WTC11 (cell line): ENCODE measurements around the gene PIEZO1. TPM values are rescaled to one million over a fixed set of nuclear protein-coding genes. Genes with fewer than 3 reads are reported as not detected.

Experiments
- ATAC-seq: fragments of 200-7000 bp; cut with Tn5 transposase; 2 replicates; pipeline ENCODE4 v1.10.0; 2021; ENCODE audit warnings: mild to moderate bottlenecking, moderate library complexity
- CTCF ChIA-PET: fragments of 300-600 bp; sonication (Branson Sonifier 250); formaldehyde crosslinking; loops from one replicate; lab custom pipeline; 2021; ENCODE audit warnings: antibody characterized with exemption; lab: Charles Lee
- POLR2A ChIA-PET: fragments of 350-600 bp; sonication (Branson Sonifier 250); formaldehyde crosslinking; loops from one replicate; lab custom pipeline; 2021; ENCODE audit warnings: antibody characterized with exemption; lab: Charles Lee
- DNase-seq: peaks from one replicate; pipeline ENCODE4 v3.0.0; 2021; ENCODE audit warnings: low spot score
- H3K27ac Mint-ChIP-seq: 2 replicates; pipeline ENCODE4 v1.8.0; 2021; ENCODE audit warnings: mixed read lengths
- H3K27me3 Mint-ChIP-seq: 2 replicates; pipeline ENCODE4 v1.8.0; 2021; ENCODE audit warnings: low read depth, mild to moderate bottlenecking, moderate library complexity, mixed read lengths
- H3K36me3 Mint-ChIP-seq: 2 replicates; pipeline ENCODE4 v1.8.0; 2021; ENCODE audit warnings: mixed read lengths
- H3K4me1 Mint-ChIP-seq: 2 replicates; pipeline ENCODE4 v1.8.0; 2022; ENCODE audit warnings: mixed read lengths
- H3K4me3 Mint-ChIP-seq: 2 replicates; pipeline ENCODE4 v1.8.0; 2021; ENCODE audit warnings: mild to moderate bottlenecking, moderate library complexity, mixed read lengths
- H3K9me3 Mint-ChIP-seq: 2 replicates; pipeline ENCODE4 v1.8.0; 2021; ENCODE audit warnings: mixed read lengths
- AFF4 ChIP-seq: sonication (generic); formaldehyde crosslinking; IDR thresholded peaks from 2 replicates; pipeline ENCODE4 v1.8.1; 2023; ENCODE audit warnings: mild to moderate bottlenecking, missing genetic modification reagents, borderline replicate concordance
- ATF3 ChIP-seq: sonication (generic); formaldehyde crosslinking; conservative IDR thresholded peaks from 2 replicates; pipeline ENCODE4 v1.8.1; 2022; ENCODE audit warnings: mild to moderate bottlenecking, missing genetic modification reagents
- E2F4 ChIP-seq: sonication (generic); formaldehyde crosslinking; IDR thresholded peaks from 2 replicates; pipeline ENCODE4 v1.8.1; 2022; ENCODE audit warnings: low read depth, mild to moderate bottlenecking, moderate library complexity, missing genetic modification reagents, borderline replicate concordance
- FOXJ3 ChIP-seq: sonication (generic); formaldehyde crosslinking; IDR thresholded peaks from 2 replicates; pipeline ENCODE4 v1.9.0; 2021; ENCODE audit warnings: missing genetic modification reagents, mild to moderate bottlenecking, borderline replicate concordance
- MXD4 ChIP-seq: fragments of 250-450 bp; sonication (Bioruptor Pico); IDR thresholded peaks from 2 replicates; pipeline ENCODE4 v1.8.0; 2021; ENCODE audit warnings: mild to moderate bottlenecking, moderate library complexity, borderline replicate concordance
- NR2C2 ChIP-seq: sonication (generic); formaldehyde crosslinking; IDR thresholded peaks from 2 replicates; pipeline ENCODE4 v1.8.0; 2022; ENCODE audit warnings: mild to moderate bottlenecking, missing genetic modification reagents
- NR3C1 ChIP-seq: sonication (generic); formaldehyde crosslinking; conservative IDR thresholded peaks from 2 replicates; pipeline ENCODE4 v1.8.1; 2023; ENCODE audit warnings: low read depth, mild to moderate bottlenecking, missing genetic modification reagents
- OVOL2 ChIP-seq: fragments of 250-450 bp; sonication (Bioruptor Pico); IDR thresholded peaks from 2 replicates; pipeline ENCODE4 v1.9.0; 2021; ENCODE audit warnings: mild to moderate bottlenecking, borderline replicate concordance
- STAT6 ChIP-seq: sonication (generic); formaldehyde crosslinking; conservative IDR thresholded peaks from 2 replicates; pipeline ENCODE4 v1.8.1; 2023; ENCODE audit warnings: mild to moderate bottlenecking, low read depth, missing genetic modification reagents, moderate library complexity
- TEAD1 ChIP-seq: sonication (generic); formaldehyde crosslinking; IDR thresholded peaks from 2 replicates; pipeline ENCODE4 v1.8.0; 2022; ENCODE audit warnings: mild to moderate bottlenecking, missing genetic modification reagents
- TEAD4 ChIP-seq: sonication (generic); formaldehyde crosslinking; IDR thresholded peaks from 2 replicates; pipeline ENCODE4 v1.8.0; 2022; ENCODE audit warnings: mild to moderate bottlenecking, missing genetic modification reagents
- TP53 ChIP-seq: sonication (generic); formaldehyde crosslinking; IDR thresholded peaks from 2 replicates; pipeline ENCODE4 v1.8.1; 2023; ENCODE audit warnings: mild to moderate bottlenecking, missing genetic modification reagents
- ZBTB21 ChIP-seq: sonication (generic); formaldehyde crosslinking; IDR thresholded peaks from 2 replicates; pipeline ENCODE4 v1.8.1; 2023; ENCODE audit warnings: mild to moderate bottlenecking, missing genetic modification reagents, borderline replicate concordance
- ZNF317 ChIP-seq: sonication (generic); formaldehyde crosslinking; IDR thresholded peaks from 2 replicates; pipeline ENCODE4 v1.8.1; 2023; ENCODE audit warnings: low read depth, mild to moderate bottlenecking, moderate library complexity, missing genetic modification reagents, borderline replicate concordance
- total RNA-seq: library from RNA; stranded (reverse); gene quantifications from 3 replicates; pipeline ENCODE4 v1.2.3, GENCODE V29; 2021
- TF ChIP-seq, protein P1 (sequence below): fragments of 250-450 bp; sonication (Bioruptor Pico); IDR thresholded peaks from 2 replicates; pipeline ENCODE4 v2.1.2; 2022; ENCODE audit warnings: mild to moderate bottlenecking, moderate library complexity
- TF ChIP-seq, protein P2 (sequence below): fragments of 250-450 bp; sonication (Bioruptor Pico); IDR thresholded peaks from 2 replicates; pipeline ENCODE4 v1.9.0; 2021; ENCODE audit warnings: moderate library complexity, mild to moderate bottlenecking, inconsistent platforms, borderline replicate concordance
- TF ChIP-seq, protein P3 (sequence below): sonication (generic); formaldehyde crosslinking; IDR thresholded peaks from 2 replicates; pipeline ENCODE4 v1.8.1; 2022; ENCODE audit warnings: mild to moderate bottlenecking, missing genetic modification reagents, moderate library complexity, borderline replicate concordance
- TF ChIP-seq, protein P4 (sequence below): sonication (generic); formaldehyde crosslinking; IDR thresholded peaks from 2 replicates; pipeline ENCODE4 v1.8.0; 2022; ENCODE audit warnings: mild to moderate bottlenecking, missing genetic modification reagents
- TF ChIP-seq, protein P5 (sequence below): sonication (generic); formaldehyde crosslinking; IDR thresholded peaks from 2 replicates; pipeline ENCODE4 v1.8.0; 2023; ENCODE audit warnings: mild to moderate bottlenecking, missing genetic modification reagents

PIEZO1 gene
- total RNA-seq, 1 experiment from 2014 or later = 71.3 TPM

DNA sequence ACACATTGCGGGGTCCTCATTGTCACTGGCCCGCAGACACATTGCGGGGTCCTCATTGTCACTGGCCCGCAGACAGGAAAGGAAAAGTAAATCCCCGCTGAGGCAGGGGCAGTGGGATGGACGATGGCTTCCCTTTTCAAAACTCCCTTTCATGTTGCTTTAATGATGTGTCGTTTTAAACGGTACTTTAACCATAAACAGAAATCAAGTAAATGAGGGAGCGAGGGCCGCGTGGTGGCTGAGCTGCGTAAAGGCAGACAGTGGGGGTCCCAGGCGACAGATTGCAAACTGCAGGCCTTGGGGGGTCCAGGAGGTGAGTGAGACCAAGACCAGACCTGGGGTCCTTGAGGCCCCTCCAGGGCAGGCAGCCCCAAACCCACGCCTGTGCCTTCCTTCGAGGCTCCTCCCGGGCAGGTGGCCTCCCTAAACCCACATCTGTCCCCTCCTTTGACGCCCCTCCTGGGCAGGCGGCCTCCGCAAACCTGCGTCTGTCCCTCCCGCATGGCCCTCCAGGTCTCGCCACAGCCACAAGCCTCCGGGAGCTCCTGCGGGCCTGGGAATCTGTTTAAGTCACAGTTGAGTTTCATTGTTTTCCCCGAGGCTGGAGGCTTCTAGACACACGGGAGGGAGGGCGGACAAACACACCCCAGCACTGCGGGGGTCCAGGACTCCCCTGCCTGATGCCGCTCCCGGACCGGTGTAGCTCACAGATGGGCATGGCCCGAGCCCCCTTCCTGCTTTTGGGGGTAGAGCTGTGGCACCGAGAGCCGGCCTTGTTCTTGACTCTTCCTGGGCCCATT is 7.3 kb downstream of the PIEZO1 start (continued):
- no peak for TF ChIP-seq E2F4 (CRISPR knock-in tag)
- TF ChIP-seq, protein P1, sequence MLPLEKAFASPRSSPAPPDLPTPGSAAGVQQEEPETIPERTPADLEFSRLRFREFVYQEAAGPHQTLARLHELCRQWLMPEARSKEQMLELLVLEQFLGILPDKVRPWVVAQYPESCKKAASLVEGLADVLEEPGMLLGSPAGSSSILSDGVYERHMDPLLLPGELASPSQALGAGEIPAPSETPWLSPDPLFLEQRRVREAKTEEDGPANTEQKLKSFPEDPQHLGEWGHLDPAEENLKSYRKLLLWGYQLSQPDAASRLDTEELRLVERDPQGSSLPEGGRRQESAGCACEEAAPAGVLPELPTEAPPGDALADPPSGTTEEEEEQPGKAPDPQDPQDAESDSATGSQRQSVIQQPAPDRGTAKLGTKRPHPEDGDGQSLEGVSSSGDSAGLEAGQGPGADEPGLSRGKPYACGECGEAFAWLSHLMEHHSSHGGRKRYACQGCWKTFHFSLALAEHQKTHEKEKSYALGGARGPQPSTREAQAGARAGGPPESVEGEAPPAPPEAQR (CRISPR knock-in tag) = no peak
- TF ChIP-seq OVOL2 = no peak
- TF ChIP-seq, protein P2, sequence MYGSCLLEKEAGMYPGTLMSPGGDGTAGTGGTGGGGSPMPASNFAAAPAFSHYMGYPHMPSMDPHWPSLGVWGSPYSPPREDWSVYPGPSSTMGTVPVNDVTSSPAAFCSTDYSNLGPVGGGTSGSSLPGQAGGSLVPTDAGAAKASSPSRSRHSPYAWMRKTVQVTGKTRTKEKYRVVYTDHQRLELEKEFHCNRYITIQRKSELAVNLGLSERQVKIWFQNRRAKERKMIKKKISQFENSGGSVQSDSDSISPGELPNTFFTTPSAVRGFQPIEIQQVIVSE = no peak
- no peak for TF ChIP-seq NR2C2 (CRISPR knock-in tag)
- TF ChIP-seq, protein P3, sequence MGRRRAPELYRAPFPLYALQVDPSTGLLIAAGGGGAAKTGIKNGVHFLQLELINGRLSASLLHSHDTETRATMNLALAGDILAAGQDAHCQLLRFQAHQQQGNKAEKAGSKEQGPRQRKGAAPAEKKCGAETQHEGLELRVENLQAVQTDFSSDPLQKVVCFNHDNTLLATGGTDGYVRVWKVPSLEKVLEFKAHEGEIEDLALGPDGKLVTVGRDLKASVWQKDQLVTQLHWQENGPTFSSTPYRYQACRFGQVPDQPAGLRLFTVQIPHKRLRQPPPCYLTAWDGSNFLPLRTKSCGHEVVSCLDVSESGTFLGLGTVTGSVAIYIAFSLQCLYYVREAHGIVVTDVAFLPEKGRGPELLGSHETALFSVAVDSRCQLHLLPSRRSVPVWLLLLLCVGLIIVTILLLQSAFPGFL = no peak
- TF ChIP-seq TEAD1 (CRISPR knock-in tag) = no peak
- TF ChIP-seq ATF3 (CRISPR knock-in tag) = no peak
- TF ChIP-seq FOXJ3 = no peak
- no peak for TF ChIP-seq TP53 (CRISPR knock-in tag)
- TF ChIP-seq ZBTB21 = no peak
- TF ChIP-seq, all 79 proteins: peak for 0

- Mint-ChIP-seq H3K4me1 (peaks cover 12% of the 10 kb centered on the region), H3K27ac (no peak overlapping the region), H3K4me3 (no peak overlapping the region), H3K27me3 (no peaks in the 10 kb centered on the region), H3K9me3 (no peaks in the 10 kb centered on the region), H3K36me3 (no peaks in the 10 kb centered on the region)
- no peak for ATAC-seq
- DNase-seq = no peak
- ChIA-PET POLR2A (no interaction called here), CTCF (interaction anchor here (1.2 kb wide), 1 partner anchor 20 kb away, joined by 3 read pairs; no protein-coding TSS in a partner anchor)
- no peak for TF ChIP-seq STAT6 (CRISPR knock-in tag)
- TF ChIP-seq, protein P4, sequence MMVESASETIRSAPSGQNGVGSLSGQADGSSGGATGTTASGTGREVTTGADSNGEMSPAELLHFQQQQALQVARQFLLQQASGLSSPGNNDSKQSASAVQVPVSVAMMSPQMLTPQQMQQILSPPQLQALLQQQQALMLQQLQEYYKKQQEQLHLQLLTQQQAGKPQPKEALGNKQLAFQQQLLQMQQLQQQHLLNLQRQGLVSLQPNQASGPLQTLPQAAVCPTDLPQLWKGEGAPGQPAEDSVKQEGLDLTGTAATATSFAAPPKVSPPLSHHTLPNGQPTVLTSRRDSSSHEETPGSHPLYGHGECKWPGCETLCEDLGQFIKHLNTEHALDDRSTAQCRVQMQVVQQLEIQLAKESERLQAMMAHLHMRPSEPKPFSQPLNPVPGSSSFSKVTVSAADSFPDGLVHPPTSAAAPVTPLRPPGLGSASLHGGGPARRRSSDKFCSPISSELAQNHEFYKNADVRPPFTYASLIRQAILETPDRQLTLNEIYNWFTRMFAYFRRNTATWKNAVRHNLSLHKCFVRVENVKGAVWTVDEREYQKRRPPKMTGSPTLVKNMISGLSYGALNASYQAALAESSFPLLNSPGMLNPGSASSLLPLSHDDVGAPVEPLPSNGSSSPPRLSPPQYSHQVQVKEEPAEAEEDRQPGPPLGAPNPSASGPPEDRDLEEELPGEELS (CRISPR knock-in tag) = no peak
- TF ChIP-seq, protein P5, sequence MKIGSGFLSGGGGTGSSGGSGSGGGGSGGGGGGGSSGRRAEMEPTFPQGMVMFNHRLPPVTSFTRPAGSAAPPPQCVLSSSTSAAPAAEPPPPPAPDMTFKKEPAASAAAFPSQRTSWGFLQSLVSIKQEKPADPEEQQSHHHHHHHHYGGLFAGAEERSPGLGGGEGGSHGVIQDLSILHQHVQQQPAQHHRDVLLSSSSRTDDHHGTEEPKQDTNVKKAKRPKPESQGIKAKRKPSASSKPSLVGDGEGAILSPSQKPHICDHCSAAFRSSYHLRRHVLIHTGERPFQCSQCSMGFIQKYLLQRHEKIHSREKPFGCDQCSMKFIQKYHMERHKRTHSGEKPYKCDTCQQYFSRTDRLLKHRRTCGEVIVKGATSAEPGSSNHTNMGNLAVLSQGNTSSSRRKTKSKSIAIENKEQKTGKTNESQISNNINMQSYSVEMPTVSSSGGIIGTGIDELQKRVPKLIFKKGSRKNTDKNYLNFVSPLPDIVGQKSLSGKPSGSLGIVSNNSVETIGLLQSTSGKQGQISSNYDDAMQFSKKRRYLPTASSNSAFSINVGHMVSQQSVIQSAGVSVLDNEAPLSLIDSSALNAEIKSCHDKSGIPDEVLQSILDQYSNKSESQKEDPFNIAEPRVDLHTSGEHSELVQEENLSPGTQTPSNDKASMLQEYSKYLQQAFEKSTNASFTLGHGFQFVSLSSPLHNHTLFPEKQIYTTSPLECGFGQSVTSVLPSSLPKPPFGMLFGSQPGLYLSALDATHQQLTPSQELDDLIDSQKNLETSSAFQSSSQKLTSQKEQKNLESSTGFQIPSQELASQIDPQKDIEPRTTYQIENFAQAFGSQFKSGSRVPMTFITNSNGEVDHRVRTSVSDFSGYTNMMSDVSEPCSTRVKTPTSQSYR (CRISPR knock-in tag) = no peak
- TF ChIP-seq AFF4 = no peak
- TF ChIP-seq ZNF317 = no peak
- TF ChIP-seq MXD4 (CRISPR knock-in tag) = no peak
- TF ChIP-seq TEAD4 = no peak
- TF ChIP-seq NR3C1 (CRISPR knock-in tag) = no peak
These were observed 9.2 kb downstream of the PIEZO1 start for GRCh38 chr16:88775825-88776224.
